NCI-H2107 treated with DMSO at 0.1 percent for 48 hours (cell line): Measurements from ENCODE around the gene EMC9.

Source experiments
- DNase-seq: peaks from one replicate; lab custom pipeline; 2025; ENCODE audit not compliant: unreplicated experiment; lab: John Stamatoyannopoulos, UW

EMC9 gene

GRCh38 chr14:24149302-24149969 is 8.0 kb upstream of the EMC9 start:
- no peak for DNase-seq

DNA sequence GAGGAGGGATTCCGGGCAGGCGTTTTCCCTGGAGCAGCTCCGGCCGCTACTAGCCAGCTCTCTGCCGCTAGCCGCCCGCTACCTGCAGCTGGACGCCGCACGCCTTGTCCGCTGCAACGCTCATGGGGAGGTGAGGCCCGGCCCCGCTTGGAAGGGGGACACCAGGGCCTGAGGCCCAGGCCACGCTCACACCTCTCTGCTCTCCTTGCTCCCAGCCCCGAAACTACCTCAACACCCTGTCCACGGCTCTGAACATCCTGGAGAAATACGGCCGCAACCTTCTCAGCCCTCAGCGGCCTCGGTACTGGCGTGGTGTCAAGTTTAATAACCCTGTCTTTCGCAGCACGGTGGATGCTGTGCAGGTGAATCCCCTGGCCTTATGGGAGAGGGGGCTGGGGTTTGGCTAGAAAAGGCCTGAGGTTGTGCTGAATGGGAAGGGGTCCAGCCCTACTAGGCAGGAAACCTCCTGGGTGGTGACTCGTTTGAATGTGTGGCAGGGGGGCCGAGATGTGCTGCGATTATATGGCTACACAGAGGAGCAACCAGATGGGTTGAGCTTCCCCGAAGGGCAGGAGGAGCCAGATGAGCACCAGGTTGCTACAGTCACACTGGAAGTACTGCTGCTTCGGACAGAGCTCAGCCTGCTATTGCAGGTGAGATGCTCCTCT is 6.5 kb upstream of the EMC9 start:
- no peak for DNase-seq

GRCh38 chr14:24146978-24147760 is 5.8 kb upstream of the EMC9 start, which contains the start of gene RNF31:
Gene RNF31 (plus strand): TSS chr14:24147498. CDS start chr14:24147699, 201 bp downstream.
- DNase-seq: peak; percentile 99

GRCh38 chr14:24146453-24146977 is 5.1 kb upstream of the EMC9 start, which contains the start of gene PSME2:
Gene PSME2 (minus strand): TSS chr14:24146610. CDS start chr14:24146581, 29 bp downstream.
- peak; percentile 97 for DNase-seq

DNA sequence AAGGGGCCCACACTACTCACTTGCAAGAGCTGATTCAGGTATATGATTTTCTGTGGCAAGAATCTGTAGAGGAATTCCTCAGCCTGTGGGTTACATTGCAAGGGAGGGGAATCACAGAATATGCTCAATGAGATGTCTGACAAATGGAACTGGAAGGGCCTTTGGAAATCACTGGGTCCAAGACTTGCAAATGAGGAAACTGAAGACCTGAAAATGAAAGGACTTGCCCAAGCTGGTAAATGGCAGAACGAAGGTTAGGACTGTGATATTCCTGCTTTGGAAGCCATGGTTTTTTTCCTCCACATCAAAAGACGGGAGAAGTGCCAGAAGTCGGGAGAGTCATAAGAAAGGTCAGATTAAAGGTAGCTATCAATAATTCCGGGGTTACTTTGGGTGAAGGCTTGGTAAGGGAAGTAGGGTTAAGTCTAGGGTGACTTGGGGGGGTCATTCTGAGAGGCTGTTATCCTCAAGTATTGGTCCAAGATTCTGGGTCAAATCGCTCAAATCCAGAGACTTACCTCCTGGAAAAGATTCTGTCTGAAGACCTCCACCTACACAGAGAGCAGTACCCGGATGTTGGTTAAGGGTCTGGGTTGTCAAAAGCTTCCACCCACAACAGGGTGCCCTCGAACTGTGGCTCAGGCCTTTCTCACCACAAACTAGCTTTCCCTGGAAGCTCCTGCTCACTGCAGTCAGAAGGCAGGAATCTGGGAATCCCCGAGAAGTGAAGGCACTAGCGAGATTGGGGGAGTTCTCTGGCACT is 4.5 kb upstream of the EMC9 start:
- no peak for DNase-seq

GRCh38 chr14:24145219-24145618 is 3.8 kb upstream of the EMC9 start:
- DNase-seq: no peak

GRCh38 chr14:24144451-24144850 is 3.1 kb upstream of the EMC9 start:
- DNase-seq: no peak

GRCh38 chr14:24143511-24143910 is 2.1 kb upstream of the EMC9 start:
- no peak for DNase-seq

DNA sequence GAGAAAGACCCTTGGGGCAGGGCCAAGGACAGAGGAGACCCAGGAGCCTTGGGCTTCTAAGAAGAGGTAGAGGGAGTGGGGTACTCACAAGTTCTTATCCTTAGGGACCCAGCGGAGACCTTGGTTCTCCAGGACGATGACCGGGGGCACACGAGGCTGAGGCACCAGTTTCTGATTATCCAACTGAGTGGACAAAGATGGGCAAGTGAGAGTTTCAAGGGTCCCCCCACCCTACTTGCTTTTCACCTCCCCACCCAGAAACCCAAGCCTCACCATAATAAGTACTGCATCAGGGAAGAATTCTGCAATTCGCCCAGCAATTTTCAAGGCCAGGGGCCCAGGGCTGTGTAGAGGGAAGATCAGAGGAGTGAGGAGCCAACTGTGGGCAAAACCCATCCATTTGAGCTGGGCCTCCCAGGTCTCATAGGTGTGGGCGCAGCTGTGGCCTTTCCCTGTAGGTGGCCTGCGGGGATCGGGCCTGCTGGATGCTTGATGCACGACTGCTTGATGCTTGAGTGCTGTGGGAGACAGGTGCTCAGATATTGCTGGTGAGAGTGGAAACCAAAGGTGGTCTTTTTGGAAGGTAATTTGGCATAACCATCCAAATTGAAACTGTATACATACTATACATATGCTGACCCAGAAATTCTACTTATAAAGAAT is 2.0 kb downstream of the EMC9 start:
- DNase-seq: no peak

- no peak for DNase-seq
Observed at GRCh38 chr14:24138396-24139271, 2.8 kb downstream of the EMC9 start.

DNA sequence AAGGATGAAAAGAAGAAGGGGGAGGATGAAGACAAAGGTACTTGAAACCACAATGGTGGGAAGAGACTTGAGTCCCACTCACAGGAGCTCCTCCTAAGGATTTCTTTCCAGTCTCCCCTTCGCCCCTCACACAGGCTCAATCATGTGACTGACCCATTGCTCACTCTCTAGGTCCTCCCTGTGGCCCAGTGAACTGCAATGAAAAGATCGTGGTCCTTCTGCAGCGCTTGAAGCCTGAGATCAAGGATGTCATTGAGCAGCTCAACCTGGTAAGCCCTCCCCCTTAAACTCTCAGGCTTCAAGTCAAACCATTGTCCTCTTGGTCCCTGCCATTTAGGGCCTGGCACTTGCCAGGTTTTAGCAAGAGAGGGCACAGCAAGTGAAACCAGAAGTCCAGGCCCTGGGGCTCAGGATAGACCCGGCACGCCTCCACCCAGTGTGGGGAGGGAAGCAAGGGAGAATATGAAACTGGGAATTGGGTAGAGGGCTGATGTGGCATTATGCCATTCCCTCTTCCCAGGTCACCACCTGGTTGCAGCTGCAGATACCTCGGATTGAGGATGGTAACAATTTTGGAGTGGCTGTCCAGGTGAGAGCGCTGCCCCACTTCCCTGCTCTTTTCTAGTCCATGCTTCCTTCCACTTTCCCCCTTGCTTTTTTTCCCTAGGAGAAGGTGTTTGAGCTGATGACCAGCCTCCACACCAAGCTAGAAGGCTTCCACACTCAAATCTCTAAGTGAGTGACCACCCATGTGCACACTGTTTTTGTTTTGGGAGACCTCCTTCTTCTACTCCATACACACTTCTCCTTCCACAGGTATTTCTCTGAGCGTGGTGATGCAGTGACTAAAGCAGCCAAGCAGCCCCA is 3.6 kb downstream of the EMC9 start:
- DNase-seq: no peak

DNA sequence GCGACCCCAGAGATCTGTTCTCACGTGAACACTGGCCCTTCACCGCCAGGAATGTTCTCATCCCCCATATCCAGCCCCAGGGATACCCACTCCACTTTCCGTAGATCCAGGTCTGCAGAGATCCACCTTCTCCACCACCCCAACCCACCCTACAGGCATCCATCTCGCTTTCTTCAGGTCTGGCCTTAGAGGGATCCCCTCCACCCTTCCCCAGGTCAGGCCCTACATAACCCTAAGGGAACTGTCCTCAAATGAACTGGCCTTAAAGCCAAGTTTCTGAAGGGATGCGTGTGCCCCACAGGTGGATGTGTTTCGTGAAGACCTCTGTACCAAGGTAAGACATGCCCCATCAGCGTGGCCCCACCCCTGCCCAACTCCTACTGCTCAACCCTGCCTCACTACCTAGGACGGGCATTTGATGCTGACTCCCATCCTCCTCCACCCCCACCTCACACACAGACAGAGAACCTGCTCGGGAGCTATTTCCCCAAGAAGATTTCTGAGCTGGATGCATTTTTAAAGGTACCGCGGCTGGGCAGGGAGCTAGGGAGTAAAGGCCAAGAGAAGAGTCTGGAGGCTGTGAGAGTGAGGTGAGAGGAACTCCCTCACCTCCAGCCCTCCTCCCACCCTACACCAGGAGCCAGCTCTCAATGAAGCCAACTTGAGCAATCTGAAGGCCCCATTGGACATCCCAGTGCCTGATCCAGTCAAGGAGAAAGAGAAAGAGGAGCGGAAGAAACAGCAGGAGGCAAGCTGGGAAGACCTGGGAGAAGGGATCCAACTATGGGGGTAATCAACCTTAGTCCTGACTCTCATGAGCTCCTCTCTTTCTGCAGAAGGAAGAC is 4.5 kb downstream of the EMC9 start:
- DNase-seq: no peak

- DNase-seq: peak; percentile 87
Observed at GRCh38 chr14:24135834-24136683, 5.3 kb downstream of the EMC9 start, which contains the start of gene PSME1. Gene PSME1 (plus strand): TSS chr14:24136194. CDS start chr14:24136263, 69 bp downstream.

DNA sequence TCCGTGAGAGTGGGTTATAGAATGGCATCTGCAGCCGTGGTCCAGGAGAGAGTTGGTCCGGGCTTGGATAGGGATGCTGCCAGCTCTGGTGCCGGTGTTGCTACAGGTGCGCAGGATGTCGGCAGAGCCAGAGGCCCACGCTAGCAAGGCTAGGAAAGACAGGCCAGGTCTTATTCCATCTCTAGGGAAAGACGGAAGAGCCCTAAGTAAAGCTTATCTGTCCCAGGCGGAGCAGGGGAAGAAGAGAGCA is 5.9 kb downstream of the EMC9 start:
- DNase-seq: no peak

DNA sequence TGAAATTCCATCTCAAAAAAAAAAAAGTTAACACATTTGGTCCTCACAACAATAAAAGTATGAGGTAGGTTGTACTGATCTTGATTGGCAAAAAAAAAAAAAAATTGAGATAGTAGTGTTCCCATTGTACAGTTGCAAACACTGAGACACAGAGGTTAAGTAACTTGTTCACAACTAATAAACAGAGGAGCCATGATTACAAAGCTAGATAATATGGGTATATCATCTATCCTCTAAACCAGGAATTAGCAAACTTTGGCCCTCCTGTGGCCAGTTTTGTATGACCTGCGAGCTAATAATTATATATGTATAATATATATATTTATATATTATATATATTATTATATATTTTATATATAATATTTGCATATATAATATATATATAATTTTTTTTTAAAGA is 7.7 kb downstream of the EMC9 start:
- no peak for DNase-seq

DNA sequence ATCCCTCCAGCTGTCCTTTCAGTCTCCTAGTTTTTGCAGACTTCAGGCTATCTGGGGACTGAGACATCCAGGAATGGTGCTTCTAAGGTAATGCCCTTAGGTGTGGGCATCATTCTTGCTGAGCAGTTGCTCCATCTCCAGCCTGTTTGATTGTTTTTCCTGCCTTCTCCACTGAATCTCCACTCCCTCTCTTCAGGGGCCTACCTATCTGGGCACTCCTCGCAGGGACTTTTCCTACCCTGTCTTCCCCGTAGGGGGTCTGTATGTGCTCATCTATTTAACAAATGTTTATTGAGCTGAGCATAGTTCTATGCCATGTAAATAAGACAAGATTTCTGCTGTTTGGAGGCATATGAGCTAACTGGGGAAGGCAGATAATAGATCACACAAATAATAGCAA is 8.4 kb downstream of the EMC9 start:
- no peak for DNase-seq
